BLaER1 treated with 17β-estradiol and CSF1 and Interleukin-3, amounts not matched to agents 10 nM and 100 nM (cell line): ENCODE measurements around the gene SUPV3L1.
A peak's percentile ranks its signal among the peaks of the same experiment; 100 is the strongest.
"Not testable (repeated sequence)": the region's sequence is repeated elsewhere in the genome, so short reads cannot be mapped to it uniquely, and the experiment has no call there.

Source experiments
- H3K27ac ChIP-seq, 11 experiments: shearing (Covaris generic); formaldehyde crosslinking; 2 replicates each; pipeline ENCODE4 v1.8.1; 2022
- H3K27me3 ChIP-seq, 11 experiments: shearing (Covaris generic); formaldehyde crosslinking; 2 replicates each; pipeline ENCODE4 v1.8.1; 2022
- H3K36me3 ChIP-seq, 11 experiments: shearing (Covaris generic); formaldehyde crosslinking; 2 replicates each; pipeline ENCODE4 v1.8.1; 2022
- H3K4me1 ChIP-seq, 10 experiments: shearing (Covaris generic); formaldehyde crosslinking; 2 replicates each; pipeline ENCODE4 v1.8.1; 2022
- H3K4me2 ChIP-seq, 11 experiments: shearing (Covaris generic); formaldehyde crosslinking; 2 replicates each; pipeline ENCODE4 v1.8.1; 2022
- H3K4me3 ChIP-seq, 10 experiments: shearing (Covaris generic); formaldehyde crosslinking; 2 replicates each; pipeline ENCODE4 v1.8.1; 2022
- H3K9ac ChIP-seq, 11 experiments: shearing (Covaris generic); formaldehyde crosslinking; 2 replicates each; pipeline ENCODE4 v1.8.1; 2022
- H3K9me3 ChIP-seq, 11 experiments: shearing (Covaris generic); formaldehyde crosslinking; replicated peaks in 1 of 11; 2 replicates each; pipeline ENCODE4 v1.8.1; 2022
- H4K20me1 ChIP-seq, 11 experiments: shearing (Covaris generic); formaldehyde crosslinking; 2 replicates each; pipeline ENCODE4 v1.8.1; 2022
- Cebpa-rat ChIP-seq, 11 experiments: shearing (Covaris generic); IDR thresholded peaks; 2 replicates each; pipeline ENCODE4 v1.8.1; 2022

Gene SUPV3L1

GRCh38 chr10:69241575-69241974 is 61.5 kb downstream of the SUPV3L1 start:
- H3K4me2 ChIP-seq = peak overlapping the region in 2 of 11 experiments; percentile 6 to 22; a peak in 2 of 22 replicates
- H3K9ac ChIP-seq = no peak overlapping the region
- H4K20me1 ChIP-seq = no peaks in the 10 kb centered on the region
- no peaks in the 10 kb centered on the region for H3K36me3 ChIP-seq
- no peaks in the 10 kb centered on the region for H3K9me3 ChIP-seq
- TF ChIP-seq Cebpa-rat (IDR thresholded peaks at IDR 0.05) = no peak
- no peak overlapping the region for H3K27ac ChIP-seq
- H3K4me1 ChIP-seq = peaks cover 10 to 59% (median 34%) of the 10 kb centered on the region in 10 experiments
- no peak overlapping the region for H3K4me3 ChIP-seq
- no peaks in the 10 kb centered on the region for H3K27me3 ChIP-seq

- H3K9ac ChIP-seq = no peak overlapping the region
- H4K20me1 ChIP-seq = no peaks in the 10 kb centered on the region
- no peaks in the 10 kb centered on the region for H3K27me3 ChIP-seq
- no peak overlapping the region for H3K27ac ChIP-seq
- H3K4me1 ChIP-seq = peaks cover 10 to 59% (median 34%) of the 10 kb centered on the region in 10 experiments
- no peak overlapping the region for H3K4me3 ChIP-seq
- TF ChIP-seq Cebpa-rat (IDR thresholded peaks at IDR 0.05) = no peak
- no peaks in the 10 kb centered on the region for H3K36me3 ChIP-seq
- no peaks in the 10 kb centered on the region for H3K9me3 ChIP-seq
- H3K4me2 ChIP-seq = peak overlapping the region in 10 of 11 experiments; percentile 14 to 56 (median 37); a peak in 13 of 22 replicates
These were observed 62.2 kb downstream of the SUPV3L1 start for GRCh38 chr10:69242040-69242851.

- Histone ChIP-seq H3K27ac (no peak overlapping the region), H3K4me3 (no peak overlapping the region), H3K27me3 (no peaks in the 10 kb centered on the region), H4K20me1 (no peaks in the 10 kb centered on the region), H3K9me3 (no peaks in the 10 kb centered on the region), H3K4me1 (peaks cover 10 to 57% (median 34%) of the 10 kb centered on the region in 10 experiments), H3K4me2 (peak overlapping the region in 10 of 11 experiments; percentile 14 to 56 (median 37); a peak in 17 of 22 replicates), H3K9ac (no peak overlapping the region), H3K36me3 (no peaks in the 10 kb centered on the region)
- no peak for TF ChIP-seq Cebpa-rat (IDR thresholded peaks at IDR 0.05)
These were observed 62.8 kb downstream of the SUPV3L1 start for GRCh38 chr10:69242852-69243212.

- TF ChIP-seq Cebpa-rat (IDR thresholded peaks at IDR 0.05) = no peak
- Histone ChIP-seq H3K36me3 (no peaks in the 10 kb centered on the region), H3K27me3 (no peaks in the 10 kb centered on the region), H3K4me1 (peaks cover 10 to 51% (median 34%) of the 10 kb centered on the region in 10 experiments), H3K9ac (no peak overlapping the region), H4K20me1 (no peaks in the 10 kb centered on the region), H3K9me3 (no peaks in the 10 kb centered on the region), H3K27ac (no peak overlapping the region), H3K4me2 (0 out of 22 replicates have a peak overlapping the region, but pooled peaks of 1 of the 11 experiments have one; percentile 29), H3K4me3 (no peak overlapping the region)
These were observed 63.8 kb downstream of the SUPV3L1 start for GRCh38 chr10:69243817-69244216.

DNA sequence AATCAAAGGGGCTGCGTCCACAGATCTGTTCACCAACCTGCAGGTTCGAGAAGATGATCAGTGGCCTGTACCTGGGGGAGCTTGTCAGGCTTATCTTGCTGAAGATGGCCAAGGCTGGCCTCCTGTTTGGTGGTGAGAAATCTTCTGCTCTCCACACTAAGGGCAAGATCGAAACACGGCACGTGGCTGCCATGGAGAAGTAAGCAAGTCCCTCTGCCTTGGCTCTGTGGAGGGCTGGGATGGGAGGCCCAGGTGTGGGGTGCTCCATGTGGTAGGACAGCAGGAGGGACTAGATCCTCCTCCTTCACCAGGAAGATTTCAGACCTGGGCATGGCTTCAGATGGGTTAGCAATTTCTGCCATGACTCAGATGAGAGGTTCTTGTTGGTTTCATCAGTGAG is 66.0 kb downstream of the SUPV3L1 start:
- Histone ChIP-seq H3K4me1 (peaks cover 17 to 30% (median 23%) of the 10 kb centered on the region in 10 experiments), H3K4me2 (no peak overlapping the region), H3K9ac (no peak overlapping the region), H3K27me3 (no peaks in the 10 kb centered on the region), H3K36me3 (no peaks in the 10 kb centered on the region), H3K9me3 (0 out of 22 replicates have a peak, but pooled peaks cover 0 to 3% (median 0%) of the 10 kb centered on the region in 11 experiments), H3K27ac (no peak overlapping the region), H3K4me3 (no peak overlapping the region), H4K20me1 (no peaks in the 10 kb centered on the region)
- TF ChIP-seq Cebpa-rat (IDR thresholded peaks at IDR 0.05) = no peak

DNA sequence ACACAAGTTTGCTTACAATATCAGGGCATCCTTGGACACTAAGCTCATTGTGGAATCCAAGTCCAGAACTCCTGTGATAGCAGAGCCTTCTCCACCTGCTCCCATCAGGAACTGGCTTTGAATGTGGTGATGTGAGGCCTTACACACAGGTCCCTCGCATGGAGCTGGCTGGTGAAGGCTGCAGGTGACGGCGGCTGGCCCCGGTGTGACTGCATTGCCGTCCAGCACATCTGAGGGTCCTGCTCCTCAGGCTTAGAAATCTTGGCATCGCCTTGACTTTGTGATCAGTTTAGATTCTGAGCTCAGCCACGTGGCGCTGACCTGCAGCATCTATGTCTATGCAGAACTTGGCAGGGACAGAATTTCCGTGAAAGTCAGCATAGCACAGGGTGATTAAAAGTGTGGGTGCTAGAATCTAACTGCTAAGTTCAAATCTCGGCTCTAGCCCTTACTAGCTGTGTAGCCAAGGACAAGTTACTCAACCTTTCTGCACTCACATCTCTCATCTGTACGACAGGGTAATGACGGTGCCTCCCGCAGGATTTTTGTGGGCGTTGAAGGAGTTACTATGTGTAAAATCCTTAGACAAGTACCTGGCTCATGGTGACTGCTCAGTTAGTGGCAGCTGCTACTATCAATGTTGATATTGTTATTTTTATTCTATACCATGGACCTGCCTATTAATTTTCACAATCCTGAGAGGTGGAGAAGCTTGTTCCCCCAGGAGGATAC is 66.7 kb downstream of the SUPV3L1 start:
- no peak overlapping the region for H3K9ac ChIP-seq
- no peak overlapping the region for H3K4me2 ChIP-seq
- H3K4me1 ChIP-seq = peaks cover 17 to 26% (median 20%) of the 10 kb centered on the region in 10 experiments
- no peaks in the 10 kb centered on the region for H3K36me3 ChIP-seq
- no peaks in the 10 kb centered on the region for H4K20me1 ChIP-seq
- no peak overlapping the region for H3K4me3 ChIP-seq
- H3K27me3 ChIP-seq = no peaks in the 10 kb centered on the region
- H3K27ac ChIP-seq = no peak overlapping the region
- no peak for TF ChIP-seq Cebpa-rat (IDR thresholded peaks at IDR 0.05)
- peaks cover 0 to 8% (median 0%) of the 10 kb centered on the region in 11 experiments; a peak in 1 of 22 replicates for H3K9me3 ChIP-seq

DNA sequence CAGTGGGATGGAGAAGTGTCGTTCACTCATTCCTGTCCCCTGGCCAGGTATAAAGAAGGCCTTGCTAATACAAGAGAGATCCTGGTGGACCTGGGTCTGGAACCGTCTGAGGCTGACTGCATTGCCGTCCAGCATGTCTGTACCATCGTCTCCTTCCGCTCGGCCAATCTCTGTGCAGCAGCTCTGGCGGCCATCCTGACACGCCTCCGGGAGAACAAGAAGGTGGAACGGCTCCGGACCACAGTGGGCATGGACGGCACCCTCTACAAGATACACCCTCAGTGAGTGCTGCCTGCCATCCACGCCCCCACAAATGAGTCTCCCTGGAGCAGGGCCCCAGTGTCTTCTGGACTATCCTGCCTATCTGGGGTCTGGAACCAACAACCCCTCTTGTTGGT is 67.3 kb downstream of the SUPV3L1 start:
- H4K20me1 ChIP-seq = no peaks in the 10 kb centered on the region
- H3K4me1 ChIP-seq = peaks cover 15 to 21% (median 18%) of the 10 kb centered on the region in 10 experiments
- no peaks in the 10 kb centered on the region for H3K27me3 ChIP-seq
- no peak overlapping the region for H3K4me2 ChIP-seq
- H3K9me3 ChIP-seq = peaks cover 0 to 14% (median 0%) of the 10 kb centered on the region in 11 experiments; a peak in 1 of 22 replicates
- H3K27ac ChIP-seq = no peak overlapping the region
- no peak overlapping the region for H3K4me3 ChIP-seq
- TF ChIP-seq Cebpa-rat (IDR thresholded peaks at IDR 0.05) = no peak
- no peak overlapping the region for H3K9ac ChIP-seq
- H3K36me3 ChIP-seq = no peaks in the 10 kb centered on the region

- peaks cover 6 to 12% (median 9%) of the 10 kb centered on the region in 10 experiments for H3K4me1 ChIP-seq
- no peaks in the 10 kb centered on the region for H3K36me3 ChIP-seq
- no peak overlapping the region for H3K4me2 ChIP-seq
- H3K9me3 ChIP-seq = peaks cover 0 to 16% (median 0%) of the 10 kb centered on the region in 11 experiments; a peak in 1 of 22 replicates
- no peaks in the 10 kb centered on the region for H4K20me1 ChIP-seq
- no peak overlapping the region for H3K9ac ChIP-seq
- H3K4me3 ChIP-seq = no peak overlapping the region
- H3K27me3 ChIP-seq = no peaks in the 10 kb centered on the region
- no peak for TF ChIP-seq Cebpa-rat (IDR thresholded peaks at IDR 0.05)
- no peak overlapping the region for H3K27ac ChIP-seq
These were observed 68.2 kb downstream of the SUPV3L1 start for GRCh38 chr10:69248117-69248730.

DNA sequence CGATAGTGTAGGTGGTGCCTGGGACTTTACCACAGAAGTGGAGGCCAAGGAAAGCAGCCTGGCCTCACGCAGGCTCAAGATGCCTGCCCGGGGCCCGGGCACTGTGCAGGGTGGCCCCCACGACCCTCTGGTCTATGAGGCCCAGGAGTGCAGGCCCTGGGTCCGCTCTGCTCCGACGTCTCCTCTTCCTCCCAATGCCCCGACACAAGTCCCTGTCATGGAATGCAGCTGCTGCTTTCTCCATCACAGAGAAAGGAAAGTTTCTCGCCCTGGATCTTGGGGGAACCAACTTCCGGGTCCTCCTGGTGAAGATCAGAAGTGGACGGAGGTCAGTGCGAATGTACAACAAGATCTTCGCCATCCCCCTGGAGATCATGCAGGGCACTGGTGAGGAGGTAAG is 70.0 kb downstream of the SUPV3L1 start:
- Histone ChIP-seq H3K4me1 (peaks cover 0 to 10% (median 8%) of the 10 kb centered on the region in 10 experiments; a peak in 13 of 20 replicates), H3K36me3 (no peaks in the 10 kb centered on the region), H3K27ac (no peak overlapping the region), H3K4me2 (peak overlapping the region in 7 of 11 experiments; percentile 1 to 64 (median 42); a peak in 14 of 22 replicates), H4K20me1 (no peaks in the 10 kb centered on the region), H3K27me3 (no peaks in the 10 kb centered on the region), H3K9me3 (peaks cover 0 to 16% (median 0%) of the 10 kb centered on the region in 11 experiments; a peak in 1 of 22 replicates), H3K4me3 (no peak overlapping the region), H3K9ac (no peak overlapping the region)
- no peak for TF ChIP-seq Cebpa-rat (IDR thresholded peaks at IDR 0.05)

GRCh38 chr10:69251417-69251816 is 71.4 kb downstream of the SUPV3L1 start:
- not testable (repeated sequence) for H4K20me1 ChIP-seq, H3K9ac ChIP-seq, H3K36me3 ChIP-seq, H3K4me2 ChIP-seq, H3K27me3 ChIP-seq, H3K4me3 ChIP-seq, H3K27ac ChIP-seq
- Histone ChIP-seq H3K4me1 (peaks cover 0 to 10% (median 8%) of the 10 kb centered on the region in 10 experiments; a peak in 13 of 20 replicates), H3K9me3 (peaks cover 0 to 16% (median 0%) of the 10 kb centered on the region in 11 experiments; a peak in 1 of 22 replicates)
